Dedifferentiated amniotic fluid mesenchymal stem cell (primary cell): ENCODE results near the gene MGAT5.

ENCODE experiments used
- DNase-seq: peaks from one replicate; pipeline ENCODE4 v3.0.0-alpha.2; 2016; ENCODE audit errors: extremely low spot score

Gene MGAT5, protein sequence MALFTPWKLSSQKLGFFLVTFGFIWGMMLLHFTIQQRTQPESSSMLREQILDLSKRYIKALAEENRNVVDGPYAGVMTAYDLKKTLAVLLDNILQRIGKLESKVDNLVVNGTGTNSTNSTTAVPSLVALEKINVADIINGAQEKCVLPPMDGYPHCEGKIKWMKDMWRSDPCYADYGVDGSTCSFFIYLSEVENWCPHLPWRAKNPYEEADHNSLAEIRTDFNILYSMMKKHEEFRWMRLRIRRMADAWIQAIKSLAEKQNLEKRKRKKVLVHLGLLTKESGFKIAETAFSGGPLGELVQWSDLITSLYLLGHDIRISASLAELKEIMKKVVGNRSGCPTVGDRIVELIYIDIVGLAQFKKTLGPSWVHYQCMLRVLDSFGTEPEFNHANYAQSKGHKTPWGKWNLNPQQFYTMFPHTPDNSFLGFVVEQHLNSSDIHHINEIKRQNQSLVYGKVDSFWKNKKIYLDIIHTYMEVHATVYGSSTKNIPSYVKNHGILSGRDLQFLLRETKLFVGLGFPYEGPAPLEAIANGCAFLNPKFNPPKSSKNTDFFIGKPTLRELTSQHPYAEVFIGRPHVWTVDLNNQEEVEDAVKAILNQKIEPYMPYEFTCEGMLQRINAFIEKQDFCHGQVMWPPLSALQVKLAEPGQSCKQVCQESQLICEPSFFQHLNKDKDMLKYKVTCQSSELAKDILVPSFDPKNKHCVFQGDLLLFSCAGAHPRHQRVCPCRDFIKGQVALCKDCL

DNA sequence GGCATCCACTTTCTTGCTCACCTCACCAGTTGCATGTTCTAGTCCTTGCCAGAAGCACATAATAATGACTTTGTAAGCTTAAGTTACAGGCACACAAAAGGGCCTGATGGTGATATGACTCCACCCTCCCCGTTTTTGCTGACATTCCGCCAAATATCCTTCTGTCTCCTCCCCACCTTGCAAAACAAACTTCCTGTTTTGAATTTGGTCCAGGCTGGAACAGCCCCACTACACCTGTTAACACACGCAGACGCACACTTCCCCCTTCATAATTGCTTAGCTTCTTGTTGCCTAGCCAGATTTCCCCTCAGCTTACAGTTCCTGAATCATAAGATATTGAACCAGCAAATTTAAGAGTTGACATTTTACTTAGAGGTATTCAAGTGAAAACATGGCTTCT lies at the start of gene MGAT5:
Gene MGAT5 (plus strand): TSS at position 269 of the 400 bp plus-strand sequence. CDS start 332 bp downstream, outside the sequence.
- DNase-seq = no peak

- DNase-seq = no peak
These were observed 48.8 kb upstream of the MGAT5 start for GRCh38 chr2:134205087-134205486.

DNA sequence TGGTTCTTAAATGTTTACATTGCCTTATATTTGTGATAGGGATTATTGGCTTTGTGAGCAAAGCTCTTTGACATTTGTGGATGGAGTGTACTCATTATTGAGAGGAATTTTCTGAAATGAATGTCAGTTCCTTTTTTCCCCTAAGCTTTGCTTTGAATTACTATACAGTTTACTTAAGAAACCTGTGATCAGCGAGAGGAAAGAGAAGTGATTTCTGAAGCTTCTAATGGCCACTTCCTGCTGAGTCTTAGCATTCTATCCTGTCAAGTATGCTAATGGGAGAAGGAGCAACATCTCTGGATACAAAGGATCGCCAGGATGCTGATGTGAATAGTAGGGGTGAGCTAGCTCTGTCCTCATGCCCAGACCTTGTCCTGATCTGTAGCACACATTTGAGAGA lies 47.8 kb upstream of the MGAT5 start:
- DNase-seq = no peak

GRCh38 chr2:134206573-134206972 lies 47.3 kb upstream of the MGAT5 start:
- peak; percentile 34 for DNase-seq

GRCh38 chr2:134207589-134208209 lies 46.2 kb upstream of the MGAT5 start:
- DNase-seq = no peak

DNA sequence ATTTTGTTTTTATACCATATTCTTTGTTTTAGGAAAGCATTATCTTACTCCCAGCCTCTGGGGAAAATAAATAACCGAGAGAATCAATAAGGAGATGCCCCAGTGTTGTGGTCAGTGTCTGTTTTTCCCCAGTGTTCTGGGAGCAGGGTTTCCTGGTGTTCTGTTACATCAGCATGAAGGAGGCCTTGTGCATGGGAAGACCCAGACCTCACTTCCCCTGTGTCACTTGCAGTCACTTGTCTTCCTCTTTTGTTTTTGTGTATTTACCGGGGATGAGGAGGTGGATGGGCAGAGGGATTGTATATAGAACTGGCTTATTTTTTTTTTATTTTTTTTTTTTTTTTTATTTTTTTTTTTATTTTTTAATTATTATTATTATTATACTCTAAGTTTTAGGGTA lies 45.0 kb upstream of the MGAT5 start:
- no peak for DNase-seq

- no peak for DNase-seq
These were observed 41.1 kb upstream of the MGAT5 start for GRCh38 chr2:134212746-134213145.

DNA sequence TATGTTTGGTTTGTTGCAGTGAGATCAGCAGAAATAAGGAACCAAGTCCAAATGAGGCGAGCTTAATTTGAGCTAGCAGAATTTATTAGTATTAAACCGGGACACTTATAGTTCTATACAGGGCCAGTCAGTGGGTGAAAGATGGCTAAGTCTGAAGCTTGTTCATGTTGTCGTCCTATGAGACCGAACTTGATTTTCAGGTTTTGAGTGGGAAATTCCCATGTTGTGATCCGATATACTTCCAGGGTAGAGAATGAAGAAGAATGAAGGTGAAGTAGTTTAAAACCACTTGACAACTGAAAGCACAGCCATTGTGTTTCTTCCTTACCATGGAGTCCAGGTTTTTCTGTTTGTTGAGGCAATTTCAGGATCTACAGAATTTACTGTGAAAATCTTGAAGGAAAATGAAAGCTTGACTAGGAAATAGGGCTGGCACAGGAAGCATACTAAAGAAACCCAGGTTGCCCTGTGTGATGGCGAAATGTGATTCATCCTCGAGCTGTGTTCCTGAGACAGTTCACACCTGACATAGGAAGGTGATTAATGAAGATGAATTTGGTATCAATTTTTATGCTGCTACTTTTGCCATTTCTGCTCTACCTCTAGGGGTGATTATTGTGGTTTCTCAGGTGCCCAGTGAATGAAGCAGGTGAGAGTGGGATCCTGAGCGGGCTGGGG lies 37.6 kb upstream of the MGAT5 start:
- no peak for DNase-seq

DNA sequence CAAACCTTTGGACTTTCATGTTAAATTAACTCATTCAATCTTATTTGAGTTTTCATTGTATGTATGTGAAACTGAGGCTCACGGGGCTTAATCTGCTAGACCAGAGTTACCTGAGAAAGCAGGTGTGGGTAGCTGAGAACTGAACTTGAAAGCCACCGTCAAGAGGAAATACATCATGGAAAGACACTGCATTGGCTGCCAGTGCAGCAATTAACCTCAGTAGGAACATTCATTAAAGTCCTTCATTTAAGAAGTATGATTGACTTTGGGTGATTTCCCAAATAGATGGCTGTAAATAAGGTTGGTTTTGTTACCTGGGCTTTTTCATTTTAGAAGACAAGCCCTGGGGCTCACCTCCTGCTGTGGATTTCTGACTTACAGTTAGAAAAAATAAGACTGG lies 36.5 kb upstream of the MGAT5 start:
- no peak for DNase-seq

GRCh38 chr2:134217924-134218323 lies 35.9 kb upstream of the MGAT5 start:
- DNase-seq = no peak

DNA sequence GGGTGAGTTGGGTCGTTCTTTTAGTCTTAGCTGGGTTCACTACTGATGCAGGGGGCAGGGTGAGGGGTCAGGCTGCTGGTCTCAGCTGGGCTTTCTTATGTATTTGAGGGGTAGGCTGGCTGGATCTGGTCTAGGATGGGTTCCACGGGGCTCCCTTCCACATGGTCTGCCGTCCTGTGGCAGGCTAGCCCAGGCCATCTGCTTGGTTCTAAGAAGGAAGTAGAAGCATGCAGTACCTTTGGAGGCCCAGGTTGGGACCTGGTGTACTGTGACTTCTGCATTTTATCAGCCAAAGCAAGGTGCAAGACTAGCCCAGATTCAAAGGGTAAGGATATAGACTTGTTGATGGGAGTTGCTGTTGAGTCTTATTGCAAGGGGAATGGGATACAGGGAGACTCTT lies 35.5 kb upstream of the MGAT5 start:
- no peak for DNase-seq

DNA sequence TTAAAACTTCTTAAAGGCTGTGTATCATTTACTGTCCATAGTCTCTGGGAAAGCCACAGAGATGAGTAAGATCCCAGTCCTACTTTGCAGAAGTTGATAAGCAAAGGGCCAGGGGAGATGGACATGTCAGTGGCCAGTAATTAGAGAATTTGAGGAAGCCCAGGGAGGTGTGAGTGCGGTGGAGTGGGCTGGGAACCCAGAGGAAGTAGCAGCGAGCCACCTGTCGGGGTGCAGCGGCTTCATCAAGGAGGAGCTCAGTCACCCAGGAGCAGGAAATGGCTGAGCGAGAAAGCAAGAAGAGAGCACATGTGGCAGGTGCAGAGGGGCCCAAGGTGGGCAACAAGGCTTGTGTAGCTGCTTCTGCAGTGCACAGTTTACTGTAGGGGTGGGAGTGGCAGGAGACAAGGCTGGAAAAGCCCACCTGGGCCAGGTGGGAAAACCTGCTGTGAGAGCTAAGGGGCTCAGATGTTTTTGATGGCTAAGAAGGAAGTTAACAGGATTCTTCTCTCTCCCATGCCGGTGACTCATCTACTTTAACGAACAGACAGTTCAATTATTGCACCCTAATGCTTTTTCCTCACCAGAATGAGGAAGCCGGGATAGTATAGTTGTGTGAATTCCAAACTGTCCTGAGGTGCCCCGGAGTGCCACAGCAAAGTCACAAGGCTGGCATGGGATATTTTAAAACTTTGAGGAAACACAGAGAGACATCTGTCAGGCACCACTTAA lies 34.8 kb upstream of the MGAT5 start:
- no peak for DNase-seq

GRCh38 chr2:134220344-134220974 lies 33.4 kb upstream of the MGAT5 start:
- no peak for DNase-seq

DNA sequence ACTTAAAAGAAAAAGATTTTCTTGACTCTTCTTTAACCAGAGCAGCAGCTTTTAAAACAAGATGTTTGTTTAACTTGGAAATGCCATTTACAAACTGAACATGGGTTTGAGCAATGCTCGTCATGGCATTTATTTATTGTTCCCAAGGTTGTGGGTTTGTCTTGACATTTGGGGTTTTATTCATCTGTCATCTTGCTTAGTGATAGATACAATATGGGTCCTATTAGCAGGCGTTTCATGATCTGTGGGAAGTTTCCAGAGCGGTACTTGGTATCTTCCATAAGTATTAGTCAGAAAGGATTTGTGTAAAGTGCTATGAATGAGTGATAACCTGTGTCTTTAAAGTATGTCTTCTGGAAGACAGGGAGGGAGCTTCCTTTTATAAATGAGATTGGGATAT lies 29.9 kb upstream of the MGAT5 start:
- no peak for DNase-seq

GRCh38 chr2:134225173-134225572 lies 28.7 kb upstream of the MGAT5 start:
- DNase-seq = no peak

GRCh38 chr2:134225841-134226240 lies 28.0 kb upstream of the MGAT5 start:
- no peak for DNase-seq

DNA sequence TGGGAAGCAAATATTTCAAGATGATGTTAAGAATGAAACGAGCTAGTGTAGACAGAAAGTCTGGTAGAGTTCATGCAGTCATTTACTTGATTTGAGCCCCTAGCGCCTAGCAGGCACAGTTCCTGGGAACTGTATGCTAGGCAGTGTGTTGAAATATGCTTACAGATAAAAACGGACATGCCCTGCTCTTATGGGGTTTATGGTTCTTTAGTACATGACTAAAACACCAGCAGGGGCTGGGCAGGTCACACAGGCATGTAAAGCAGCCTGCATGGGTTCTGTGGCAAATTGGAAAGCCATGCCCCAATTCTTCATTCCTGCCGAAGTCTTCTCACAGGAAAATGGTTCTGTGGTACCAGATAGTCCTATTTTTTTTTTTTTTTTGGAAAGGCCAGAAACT lies 27.3 kb upstream of the MGAT5 start:
- no peak for DNase-seq

DNA sequence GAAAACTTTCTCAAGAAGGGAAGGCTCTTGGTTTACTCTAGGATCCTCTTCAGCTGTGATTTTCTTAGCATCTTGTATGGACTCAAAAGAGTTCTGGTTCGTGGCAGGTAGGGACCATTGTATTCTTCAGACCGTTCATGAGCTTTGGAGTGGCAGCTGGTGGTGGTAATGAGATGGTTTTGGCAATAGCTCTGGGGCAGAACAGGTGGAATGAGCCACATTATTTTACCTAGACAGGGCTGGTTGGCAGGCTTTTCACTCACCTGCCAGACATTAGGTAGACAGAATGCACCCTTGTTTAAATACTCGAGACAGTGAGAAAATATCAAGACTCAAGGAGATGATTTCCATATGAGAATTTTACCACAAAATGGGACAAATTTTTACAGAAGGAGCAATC lies 26.2 kb upstream of the MGAT5 start:
- DNase-seq = no peak

- DNase-seq = no peak
These were observed 25.4 kb upstream of the MGAT5 start for GRCh38 chr2:134228493-134228903.

GRCh38 chr2:134229540-134229939 lies 24.3 kb upstream of the MGAT5 start:
- DNase-seq = no peak

DNA sequence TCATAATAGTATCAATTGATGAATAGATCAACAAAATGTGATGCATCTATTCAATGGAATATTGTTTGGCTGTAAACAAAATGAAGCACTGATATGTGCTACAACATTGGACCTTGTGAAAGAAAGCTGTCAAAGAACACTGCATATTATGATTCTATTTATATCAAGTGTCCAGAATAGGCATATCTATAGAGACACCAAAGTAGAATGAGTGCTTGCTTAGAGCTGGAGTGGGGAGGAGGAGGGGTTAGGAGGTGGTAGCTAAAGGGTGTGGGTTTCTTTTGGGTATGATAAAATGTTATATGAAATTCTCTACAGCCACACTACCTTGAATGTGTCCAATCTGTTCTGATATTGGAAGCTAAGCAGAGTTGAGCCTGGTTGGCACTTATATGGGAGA lies 23.0 kb upstream of the MGAT5 start:
- no peak for DNase-seq
